GM23338 (cell line): ENCODE data around the gene RBM3. TPM values are rescaled to one million over a fixed set of nuclear protein-coding genes. Genes with fewer than 3 reads are reported as not detected.

ENCODE experiments used
- ATAC-seq: fragments of 200-7000 bp; cut with Tn5 transposase; 3 replicates; pipeline ENCODE4 v1.9.1; 2020
- DNase-seq: peaks from one replicate; pipeline ENCODE4 v3.0.0-alpha.2; 2015; ENCODE audit warnings: low spot score
- H2AFZ ChIP-seq: fragments of 200-600 bp; sonication (generic); 2 replicates; pipeline ENCODE4 v1.8.0; 2016; ENCODE audit warnings: antibody characterized with exemption, mild to moderate bottlenecking, moderate library complexity
- H3F3A ChIP-seq: fragments of 200-600 bp; sonication (generic); replicated peaks from 2 replicates; pipeline ENCODE4 v1.8.0; 2017; ENCODE audit warnings: antibody characterized with exemption, mixed run types, low read depth
- H3K27ac ChIP-seq: fragments of 200-600 bp; sonication (generic); 2 replicates; pipeline ENCODE4 v1.6.1; 2016; ENCODE audit warnings: low read depth
- H3K27me3 ChIP-seq: fragments of 200-600 bp; sonication (generic); 2 replicates; pipeline ENCODE4 v1.8.0; 2016; ENCODE audit warnings: mild to moderate bottlenecking, mixed run types, moderate library complexity; ENCODE audit not compliant: insufficient read depth
- H3K36me3 ChIP-seq: fragments of 200-600 bp; sonication (generic); 2 replicates; pipeline ENCODE4 v1.8.0; 2016; ENCODE audit warnings: mild to moderate bottlenecking; ENCODE audit not compliant: insufficient read depth
- H3K4me1 ChIP-seq: fragments of 200-600 bp; sonication (generic); 2 replicates; pipeline ENCODE4 v1.8.0; 2016; ENCODE audit warnings: mild to moderate bottlenecking, moderate library complexity; ENCODE audit not compliant: insufficient read depth
- H3K4me2 ChIP-seq: fragments of 200-600 bp; sonication (generic); 2 replicates; pipeline ENCODE4 v1.7.1; 2017; ENCODE audit warnings: mixed run types
- H3K4me3 ChIP-seq: fragments of 200-600 bp; sonication (generic); 2 replicates; pipeline ENCODE4 v1.6.1; 2016; ENCODE audit warnings: mixed run types
- H3K79me2 ChIP-seq: fragments of 200-600 bp; sonication (generic); replicated peaks from 2 replicates; pipeline ENCODE4 v1.8.0; 2017; ENCODE audit warnings: mild to moderate bottlenecking; ENCODE audit not compliant: insufficient read depth
- H3K9me2 ChIP-seq: fragments of 200-600 bp; sonication (generic); 2 replicates; pipeline ENCODE4 v1.8.0; 2017; ENCODE audit not compliant: insufficient read depth
- H4K20me1 ChIP-seq: fragments of 200-600 bp; sonication (generic); replicated peaks from 2 replicates; pipeline ENCODE4 v1.8.0; 2017; ENCODE audit warnings: mild to moderate bottlenecking; ENCODE audit not compliant: insufficient read depth
- H3K27ac Mint-ChIP-seq: 2 replicates; pipeline ENCODE4 v1.8.0; 2020; ENCODE audit warnings: inconsistent platforms, mild to moderate bottlenecking, moderate library complexity, mixed read lengths
- H3K27me3 Mint-ChIP-seq: 3 replicates; pipeline ENCODE4 v1.8.0; 2022; ENCODE audit warnings: low read depth, mild to moderate bottlenecking, moderate library complexity, mixed read lengths, inconsistent platforms; ENCODE audit not compliant: insufficient read depth, poor library complexity
- H3K36me3 Mint-ChIP-seq: 3 replicates; pipeline ENCODE4 v1.8.0; 2021; ENCODE audit warnings: low read depth, mild to moderate bottlenecking, inconsistent platforms, moderate library complexity, mixed read lengths
- H3K4me1 Mint-ChIP-seq: 3 replicates; pipeline ENCODE4 v1.8.0; 2020; ENCODE audit warnings: mild to moderate bottlenecking, inconsistent platforms, mixed read lengths
- H3K4me3 Mint-ChIP-seq: 3 replicates; pipeline ENCODE4 v1.8.0; 2021; ENCODE audit warnings: moderate library complexity, mild to moderate bottlenecking, inconsistent platforms, mixed read lengths
- H3K9me3 Mint-ChIP-seq: 3 replicates; pipeline ENCODE4 v1.8.0; 2020; ENCODE audit warnings: moderate library complexity, mild to moderate bottlenecking, inconsistent platforms, mixed read lengths
- CREB1 ChIP-seq: fragments of 250-450 bp; sonication (Bioruptor Pico); IDR thresholded peaks from 2 replicates; pipeline ENCODE4 v1.5.0; 2020; ENCODE audit warnings: low read depth, mild to moderate bottlenecking, moderate library complexity
- EZH2 ChIP-seq: fragments of 200-600 bp; sonication (generic); IDR thresholded peaks from one replicate; pipeline ENCODE4 v1.8.0; 2017; ENCODE audit warnings: antibody characterized with exemption, mild to moderate bottlenecking, low read depth; ENCODE audit not compliant: unreplicated experiment
- EZH2phosphoT487 ChIP-seq: fragments of 200-600 bp; sonication (generic); IDR thresholded peaks from one replicate; pipeline ENCODE4 v1.8.1; 2018; ENCODE audit warnings: antibody characterized with exemption; ENCODE audit not compliant: unreplicated experiment
- JUNB ChIP-seq: IDR thresholded peaks from one replicate; pipeline ENCODE4 v1.6.1; 2016; ENCODE audit warnings: antibody characterized with exemption; ENCODE audit not compliant: unreplicated experiment
- NANOG ChIP-seq: IDR thresholded peaks from 2 replicates; pipeline ENCODE4 v1.6.1; 2016; ENCODE audit warnings: antibody characterized with exemption, borderline replicate concordance
- POLR2AphosphoS5 ChIP-seq: IDR thresholded peaks from 2 replicates; pipeline ENCODE4 v1.6.1; 2016; ENCODE audit warnings: antibody characterized with exemption, low read depth
- STAT1 ChIP-seq: IDR thresholded peaks from one replicate; pipeline ENCODE4 v1.6.1; 2016; ENCODE audit warnings: antibody characterized with exemption; ENCODE audit not compliant: unreplicated experiment
- ZNF114 ChIP-seq: fragments of 250-450 bp; sonication (Bioruptor Pico); IDR thresholded peaks from 2 replicates; pipeline ENCODE4 v1.5.0; 2020; ENCODE audit warnings: mild to moderate bottlenecking, moderate library complexity
- ZNF331 ChIP-seq: fragments of 250-450 bp; sonication (Bioruptor Pico); IDR thresholded peaks from 2 replicates; pipeline ENCODE4 v1.5.0; 2020; ENCODE audit warnings: low read depth, mild to moderate bottlenecking, moderate library complexity
- polyA plus RNA-seq: library from polyadenylated mRNA; unstranded; fragments of >200 nt; fragmentation: Nextera tagmentation; extraction: Ambion mirVana; gene quantifications from 2 replicates; pipeline ENCODE4 v1.2.1, GENCODE V29; 2016
- total RNA-seq: library from RNA; depleted of rRNA; stranded (reverse); fragments of >200 nt; shearing (Covaris generic); gene quantifications from 2 replicates; pipeline ENCODE4 v1.2.3, GENCODE V29; 2014
- TF ChIP-seq, protein P1 (sequence below): IDR thresholded peaks from 2 replicates; pipeline ENCODE4 v1.6.1; 2016; ENCODE audit warnings: antibody characterized with exemption
- TF ChIP-seq, protein P2 (sequence below), 2 experiments: fragments of 200-600 bp in 1 of 2; sonication (generic) in 1 of 2; conservative IDR thresholded peaks; 2 replicates each; pipeline versions ENCODE4 v1.5.1 to v1.6.1; 2016 to 2017; ENCODE audit warnings: antibody characterized with exemption in 2 of 2, low read depth in 2 of 2, mild to moderate bottlenecking in 2 of 2, moderate library complexity in 1 of 2
- TF ChIP-seq, protein P3 (sequence below): IDR thresholded peaks from one replicate; pipeline ENCODE4 v1.6.1; 2018; ENCODE audit warnings: antibody characterized with exemption; ENCODE audit not compliant: unreplicated experiment
- TF ChIP-seq, protein P4 (sequence below): fragments of 250-450 bp; sonication (Bioruptor Pico); IDR thresholded peaks from 2 replicates; pipeline ENCODE4 v1.5.0; 2020; ENCODE audit warnings: mild to moderate bottlenecking, moderate library complexity

Gene RBM3
- total and polyA plus RNA-seq, 2 experiments from 2014 or later, result 77.5 to 103 TPM

DNA sequence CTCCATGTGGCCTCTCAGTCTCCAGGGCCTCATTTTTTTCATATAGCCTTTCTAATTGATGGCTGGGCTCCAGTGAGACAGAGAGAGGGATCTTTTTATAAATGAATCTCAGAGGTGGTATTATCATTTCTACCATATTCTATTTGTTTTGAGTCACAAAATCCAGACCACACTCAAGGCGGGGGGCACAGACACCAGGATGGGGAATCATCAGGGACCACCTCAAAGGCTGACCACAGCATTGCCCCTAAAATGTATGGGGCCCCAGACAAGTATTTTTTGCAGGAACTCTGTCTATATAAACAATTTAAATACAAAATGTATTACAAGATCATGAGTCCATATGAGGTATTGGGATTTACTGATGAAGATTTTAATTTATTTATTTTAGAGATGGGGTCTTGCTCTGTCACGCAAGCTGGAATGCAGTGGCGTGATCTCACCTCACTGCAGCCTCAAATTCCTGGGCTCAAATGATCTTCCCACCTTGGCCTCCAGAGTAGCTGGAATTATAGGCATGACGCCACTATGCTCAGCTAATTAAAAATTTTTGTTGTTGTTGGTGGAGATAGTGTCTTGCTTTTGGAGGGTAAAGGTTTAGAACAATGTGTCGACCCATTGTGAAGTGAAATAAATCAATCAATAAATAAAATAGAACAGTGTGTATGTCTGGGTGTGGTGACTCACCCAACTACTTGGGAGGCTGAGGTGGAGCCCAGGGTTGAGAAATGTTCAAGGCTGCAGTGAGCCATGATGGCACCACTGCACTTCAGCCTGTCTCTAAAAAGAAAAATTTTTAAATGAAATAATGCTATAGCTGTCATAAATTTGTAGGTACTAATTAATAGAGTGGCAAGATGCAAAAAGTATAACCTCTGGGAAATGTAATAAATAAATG, 52.4 kb downstream of the RBM3 start:
- Histone ChIP-seq H3K27ac (no peak overlapping the region), H2AFZ (no peak overlapping the region), H3K36me3 (no peaks in the 10 kb centered on the region), H3K79me2 (no peaks in the 10 kb centered on the region), H3K9me2 (no peaks in the 10 kb centered on the region), H4K20me1 (no peaks in the 10 kb centered on the region), H3F3A (no peaks in the 10 kb centered on the region), H3K4me1 (no peaks in the 10 kb centered on the region), H3K4me3 (no peak overlapping the region), H3K4me2 (no peak overlapping the region), H3K27me3 (no peaks in the 10 kb centered on the region)
- Mint-ChIP-seq H3K4me1 (no peaks in the 10 kb centered on the region), H3K36me3 (no peaks in the 10 kb centered on the region), H3K27me3 (no peaks in the 10 kb centered on the region), H3K9me3 (no peaks in the 10 kb centered on the region), H3K27ac (no peak overlapping the region), H3K4me3 (no peak overlapping the region)
- DNase-seq, result no peak
- no peak for TF ChIP-seq STAT1
- no peak for TF ChIP-seq POLR2AphosphoS5
- TF ChIP-seq, protein P1, sequence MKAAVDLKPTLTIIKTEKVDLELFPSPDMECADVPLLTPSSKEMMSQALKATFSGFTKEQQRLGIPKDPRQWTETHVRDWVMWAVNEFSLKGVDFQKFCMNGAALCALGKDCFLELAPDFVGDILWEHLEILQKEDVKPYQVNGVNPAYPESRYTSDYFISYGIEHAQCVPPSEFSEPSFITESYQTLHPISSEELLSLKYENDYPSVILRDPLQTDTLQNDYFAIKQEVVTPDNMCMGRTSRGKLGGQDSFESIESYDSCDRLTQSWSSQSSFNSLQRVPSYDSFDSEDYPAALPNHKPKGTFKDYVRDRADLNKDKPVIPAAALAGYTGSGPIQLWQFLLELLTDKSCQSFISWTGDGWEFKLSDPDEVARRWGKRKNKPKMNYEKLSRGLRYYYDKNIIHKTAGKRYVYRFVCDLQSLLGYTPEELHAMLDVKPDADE, result no peak
- no peak for TF ChIP-seq EZH2
- TF ChIP-seq, protein P2, sequence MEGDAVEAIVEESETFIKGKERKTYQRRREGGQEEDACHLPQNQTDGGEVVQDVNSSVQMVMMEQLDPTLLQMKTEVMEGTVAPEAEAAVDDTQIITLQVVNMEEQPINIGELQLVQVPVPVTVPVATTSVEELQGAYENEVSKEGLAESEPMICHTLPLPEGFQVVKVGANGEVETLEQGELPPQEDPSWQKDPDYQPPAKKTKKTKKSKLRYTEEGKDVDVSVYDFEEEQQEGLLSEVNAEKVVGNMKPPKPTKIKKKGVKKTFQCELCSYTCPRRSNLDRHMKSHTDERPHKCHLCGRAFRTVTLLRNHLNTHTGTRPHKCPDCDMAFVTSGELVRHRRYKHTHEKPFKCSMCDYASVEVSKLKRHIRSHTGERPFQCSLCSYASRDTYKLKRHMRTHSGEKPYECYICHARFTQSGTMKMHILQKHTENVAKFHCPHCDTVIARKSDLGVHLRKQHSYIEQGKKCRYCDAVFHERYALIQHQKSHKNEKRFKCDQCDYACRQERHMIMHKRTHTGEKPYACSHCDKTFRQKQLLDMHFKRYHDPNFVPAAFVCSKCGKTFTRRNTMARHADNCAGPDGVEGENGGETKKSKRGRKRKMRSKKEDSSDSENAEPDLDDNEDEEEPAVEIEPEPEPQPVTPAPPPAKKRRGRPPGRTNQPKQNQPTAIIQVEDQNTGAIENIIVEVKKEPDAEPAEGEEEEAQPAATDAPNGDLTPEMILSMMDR (conservative IDR thresholded peaks at IDR 0.05; ENCODE audit: low read depth in 2 of 2), result no peak
- TF ChIP-seq ZNF114 (CRISPR knock-in tag), result no peak
- TF ChIP-seq, protein P3, sequence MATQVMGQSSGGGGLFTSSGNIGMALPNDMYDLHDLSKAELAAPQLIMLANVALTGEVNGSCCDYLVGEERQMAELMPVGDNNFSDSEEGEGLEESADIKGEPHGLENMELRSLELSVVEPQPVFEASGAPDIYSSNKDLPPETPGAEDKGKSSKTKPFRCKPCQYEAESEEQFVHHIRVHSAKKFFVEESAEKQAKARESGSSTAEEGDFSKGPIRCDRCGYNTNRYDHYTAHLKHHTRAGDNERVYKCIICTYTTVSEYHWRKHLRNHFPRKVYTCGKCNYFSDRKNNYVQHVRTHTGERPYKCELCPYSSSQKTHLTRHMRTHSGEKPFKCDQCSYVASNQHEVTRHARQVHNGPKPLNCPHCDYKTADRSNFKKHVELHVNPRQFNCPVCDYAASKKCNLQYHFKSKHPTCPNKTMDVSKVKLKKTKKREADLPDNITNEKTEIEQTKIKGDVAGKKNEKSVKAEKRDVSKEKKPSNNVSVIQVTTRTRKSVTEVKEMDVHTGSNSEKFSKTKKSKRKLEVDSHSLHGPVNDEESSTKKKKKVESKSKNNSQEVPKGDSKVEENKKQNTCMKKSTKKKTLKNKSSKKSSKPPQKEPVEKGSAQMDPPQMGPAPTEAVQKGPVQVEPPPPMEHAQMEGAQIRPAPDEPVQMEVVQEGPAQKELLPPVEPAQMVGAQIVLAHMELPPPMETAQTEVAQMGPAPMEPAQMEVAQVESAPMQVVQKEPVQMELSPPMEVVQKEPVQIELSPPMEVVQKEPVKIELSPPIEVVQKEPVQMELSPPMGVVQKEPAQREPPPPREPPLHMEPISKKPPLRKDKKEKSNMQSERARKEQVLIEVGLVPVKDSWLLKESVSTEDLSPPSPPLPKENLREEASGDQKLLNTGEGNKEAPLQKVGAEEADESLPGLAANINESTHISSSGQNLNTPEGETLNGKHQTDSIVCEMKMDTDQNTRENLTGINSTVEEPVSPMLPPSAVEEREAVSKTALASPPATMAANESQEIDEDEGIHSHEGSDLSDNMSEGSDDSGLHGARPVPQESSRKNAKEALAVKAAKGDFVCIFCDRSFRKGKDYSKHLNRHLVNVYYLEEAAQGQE, result no peak
- TF ChIP-seq NANOG, result no peak
- no peak for TF ChIP-seq JUNB
- TF ChIP-seq EZH2phosphoT487, result no peak
- TF ChIP-seq CREB1, result no peak
- no peak for TF ChIP-seq ZNF331 (CRISPR knock-in tag)
- TF ChIP-seq, protein P4, sequence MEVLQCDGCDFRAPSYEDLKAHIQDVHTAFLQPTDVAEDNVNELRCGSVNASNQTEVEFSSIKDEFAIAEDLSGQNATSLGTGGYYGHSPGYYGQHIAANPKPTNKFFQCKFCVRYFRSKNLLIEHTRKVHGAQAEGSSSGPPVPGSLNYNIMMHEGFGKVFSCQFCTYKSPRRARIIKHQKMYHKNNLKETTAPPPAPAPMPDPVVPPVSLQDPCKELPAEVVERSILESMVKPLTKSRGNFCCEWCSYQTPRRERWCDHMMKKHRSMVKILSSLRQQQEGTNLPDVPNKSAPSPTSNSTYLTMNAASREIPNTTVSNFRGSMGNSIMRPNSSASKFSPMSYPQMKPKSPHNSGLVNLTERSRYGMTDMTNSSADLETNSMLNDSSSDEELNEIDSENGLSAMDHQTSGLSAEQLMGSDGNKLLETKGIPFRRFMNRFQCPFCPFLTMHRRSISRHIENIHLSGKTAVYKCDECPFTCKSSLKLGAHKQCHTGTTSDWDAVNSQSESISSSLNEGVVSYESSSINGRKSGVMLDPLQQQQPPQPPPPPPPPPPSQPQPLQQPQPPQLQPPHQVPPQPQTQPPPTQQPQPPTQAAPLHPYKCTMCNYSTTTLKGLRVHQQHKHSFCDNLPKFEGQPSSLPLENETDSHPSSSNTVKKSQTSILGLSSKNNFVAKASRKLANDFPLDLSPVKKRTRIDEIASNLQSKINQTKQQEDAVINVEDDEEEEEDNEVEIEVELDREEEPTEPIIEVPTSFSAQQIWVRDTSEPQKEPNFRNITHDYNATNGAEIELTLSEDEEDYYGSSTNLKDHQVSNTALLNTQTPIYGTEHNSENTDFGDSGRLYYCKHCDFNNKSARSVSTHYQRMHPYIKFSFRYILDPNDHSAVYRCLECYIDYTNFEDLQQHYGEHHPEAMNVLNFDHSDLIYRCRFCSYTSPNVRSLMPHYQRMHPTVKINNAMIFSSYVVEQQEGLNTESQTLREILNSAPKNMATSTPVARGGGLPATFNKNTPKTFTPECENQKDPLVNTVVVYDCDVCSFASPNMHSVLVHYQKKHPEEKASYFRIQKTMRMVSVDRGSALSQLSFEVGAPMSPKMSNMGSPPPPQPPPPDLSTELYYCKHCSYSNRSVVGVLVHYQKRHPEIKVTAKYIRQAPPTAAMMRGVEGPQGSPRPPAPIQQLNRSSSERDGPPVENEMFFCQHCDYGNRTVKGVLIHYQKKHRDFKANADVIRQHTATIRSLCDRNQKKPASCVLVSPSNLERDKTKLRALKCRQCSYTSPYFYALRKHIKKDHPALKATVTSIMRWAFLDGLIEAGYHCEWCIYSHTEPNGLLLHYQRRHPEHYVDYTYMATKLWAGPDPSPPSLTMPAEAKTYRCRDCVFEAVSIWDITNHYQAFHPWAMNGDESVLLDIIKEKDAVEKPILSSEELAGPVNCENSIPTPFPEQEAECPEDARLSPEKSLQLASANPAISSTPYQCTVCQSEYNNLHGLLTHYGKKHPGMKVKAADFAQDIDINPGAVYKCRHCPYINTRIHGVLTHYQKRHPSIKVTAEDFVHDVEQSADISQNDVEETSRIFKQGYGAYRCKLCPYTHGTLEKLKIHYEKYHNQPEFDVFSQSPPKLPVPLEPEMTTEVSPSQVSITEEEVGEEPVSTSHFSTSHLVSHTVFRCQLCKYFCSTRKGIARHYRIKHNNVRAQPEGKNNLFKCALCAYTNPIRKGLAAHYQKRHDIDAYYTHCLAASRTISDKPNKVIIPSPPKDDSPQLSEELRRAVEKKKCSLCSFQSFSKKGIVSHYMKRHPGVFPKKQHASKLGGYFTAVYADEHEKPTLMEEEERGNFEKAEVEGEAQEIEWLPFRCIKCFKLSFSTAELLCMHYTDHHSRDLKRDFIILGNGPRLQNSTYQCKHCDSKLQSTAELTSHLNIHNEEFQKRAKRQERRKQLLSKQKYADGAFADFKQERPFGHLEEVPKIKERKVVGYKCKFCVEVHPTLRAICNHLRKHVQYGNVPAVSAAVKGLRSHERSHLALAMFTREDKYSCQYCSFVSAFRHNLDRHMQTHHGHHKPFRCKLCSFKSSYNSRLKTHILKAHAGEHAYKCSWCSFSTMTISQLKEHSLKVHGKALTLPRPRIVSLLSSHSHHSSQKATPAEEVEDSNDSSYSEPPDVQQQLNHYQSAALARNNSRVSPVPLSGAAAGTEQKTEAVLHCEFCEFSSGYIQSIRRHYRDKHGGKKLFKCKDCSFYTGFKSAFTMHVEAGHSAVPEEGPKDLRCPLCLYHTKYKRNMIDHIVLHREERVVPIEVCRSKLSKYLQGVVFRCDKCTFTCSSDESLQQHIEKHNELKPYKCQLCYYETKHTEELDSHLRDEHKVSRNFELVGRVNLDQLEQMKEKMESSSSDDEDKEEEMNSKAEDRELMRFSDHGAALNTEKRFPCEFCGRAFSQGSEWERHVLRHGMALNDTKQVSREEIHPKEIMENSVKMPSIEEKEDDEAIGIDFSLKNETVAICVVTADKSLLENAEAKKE (CRISPR knock-in tag), result no peak
- ATAC-seq, result no peak
